Hippocampal formation (tissue), 2 donors: ENCODE data around the gene ABI1.

ENCODE experiments used
- DNase-seq, 2 donors: peaks; one replicate each; lab custom pipeline; 2025; lab: John Stamatoyannopoulos, UW

Gene ABI1

DNA sequence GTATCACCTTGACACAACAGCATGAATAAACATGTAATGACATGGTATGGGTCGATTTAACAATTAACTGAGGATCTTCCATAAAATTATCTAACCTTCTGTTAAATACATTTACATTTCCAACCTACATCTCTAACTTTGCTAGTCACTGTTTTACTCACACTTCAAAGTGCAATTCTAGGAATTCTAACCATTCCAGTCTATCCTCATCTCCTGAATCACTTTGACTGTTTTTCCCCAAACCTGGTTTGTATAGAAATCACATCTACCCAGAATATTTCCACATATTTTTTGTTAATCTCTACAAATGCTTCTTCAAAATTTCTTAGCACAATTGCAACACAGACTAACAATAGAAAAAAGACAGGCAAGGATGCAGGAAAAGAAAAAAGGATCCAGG lies 6.2 kb downstream of the ABI1 start:
- DNase-seq, result no peak

DNA sequence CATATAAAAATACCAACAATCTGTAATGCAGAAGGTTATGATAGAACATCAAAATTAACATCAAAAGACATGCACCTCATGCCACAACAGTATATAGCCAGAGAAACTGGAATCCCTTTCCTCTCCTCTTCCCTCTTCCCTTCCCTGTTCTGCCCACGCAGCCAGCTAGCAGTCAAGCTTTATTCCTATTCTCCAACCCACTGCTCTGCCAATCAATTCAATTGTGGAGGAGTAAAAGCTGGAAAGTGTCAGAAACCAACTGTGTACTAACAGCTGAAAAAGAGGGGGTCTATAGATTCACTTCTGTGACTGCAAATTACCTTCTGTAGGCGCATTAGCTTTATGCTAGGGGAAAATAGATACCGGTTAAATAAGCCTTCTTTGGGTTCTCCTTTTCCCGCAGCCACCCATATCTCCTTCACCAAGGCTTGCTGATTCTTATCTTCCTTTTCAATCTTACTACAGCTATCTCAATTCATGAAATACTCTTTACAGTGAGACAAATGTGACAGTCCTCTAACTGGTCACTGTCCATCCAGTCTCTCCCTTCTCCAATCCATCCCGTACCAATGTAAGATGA lies 16.3 kb downstream of the ABI1 start:
- no peak for DNase-seq

DNA sequence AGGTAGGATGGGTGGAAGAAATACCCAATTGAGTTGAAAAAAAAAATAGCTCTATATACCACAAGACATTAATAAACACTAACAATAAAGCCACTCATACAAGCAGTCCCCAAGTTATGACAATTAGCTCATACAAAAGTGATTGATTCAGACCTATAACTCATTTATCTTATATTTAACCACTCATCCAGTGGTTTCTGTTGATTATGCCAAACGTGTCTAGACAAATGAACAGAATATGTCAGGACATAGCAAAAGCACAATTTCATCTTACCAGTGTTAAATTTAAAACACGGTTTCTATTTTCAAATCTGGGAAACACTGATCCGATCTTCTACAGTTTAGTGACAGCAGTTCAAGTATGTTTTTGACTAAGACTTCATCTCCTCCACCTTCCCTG lies 17.0 kb downstream of the ABI1 start:
- no peak for DNase-seq

DNA sequence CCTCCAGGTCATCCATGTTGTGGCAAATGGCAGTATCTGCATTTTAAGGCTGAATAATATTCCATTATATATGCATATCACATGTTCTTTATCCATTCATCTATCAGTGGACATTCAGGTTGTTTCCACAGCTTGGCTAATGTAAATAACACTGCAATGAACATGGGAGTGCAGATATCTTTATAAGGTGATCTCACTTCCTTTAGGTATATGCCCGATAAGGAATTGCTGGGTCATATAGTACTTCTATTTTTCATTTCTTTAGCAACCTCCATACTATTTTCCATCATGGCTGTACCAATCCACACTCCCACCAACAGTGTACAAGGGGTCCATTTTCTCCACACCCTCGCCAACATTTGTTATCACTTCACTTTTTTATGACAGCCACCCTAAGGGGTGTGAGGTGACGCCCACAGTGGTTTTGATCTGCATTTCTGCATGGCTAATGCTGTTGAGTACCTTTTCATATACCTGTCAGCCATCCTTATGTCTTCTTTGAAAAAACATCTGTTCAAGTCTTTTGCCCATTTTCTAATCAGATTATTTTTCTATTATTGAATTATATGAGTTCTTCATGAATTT lies 18.9 kb downstream of the ABI1 start:
- no peak for DNase-seq

DNA sequence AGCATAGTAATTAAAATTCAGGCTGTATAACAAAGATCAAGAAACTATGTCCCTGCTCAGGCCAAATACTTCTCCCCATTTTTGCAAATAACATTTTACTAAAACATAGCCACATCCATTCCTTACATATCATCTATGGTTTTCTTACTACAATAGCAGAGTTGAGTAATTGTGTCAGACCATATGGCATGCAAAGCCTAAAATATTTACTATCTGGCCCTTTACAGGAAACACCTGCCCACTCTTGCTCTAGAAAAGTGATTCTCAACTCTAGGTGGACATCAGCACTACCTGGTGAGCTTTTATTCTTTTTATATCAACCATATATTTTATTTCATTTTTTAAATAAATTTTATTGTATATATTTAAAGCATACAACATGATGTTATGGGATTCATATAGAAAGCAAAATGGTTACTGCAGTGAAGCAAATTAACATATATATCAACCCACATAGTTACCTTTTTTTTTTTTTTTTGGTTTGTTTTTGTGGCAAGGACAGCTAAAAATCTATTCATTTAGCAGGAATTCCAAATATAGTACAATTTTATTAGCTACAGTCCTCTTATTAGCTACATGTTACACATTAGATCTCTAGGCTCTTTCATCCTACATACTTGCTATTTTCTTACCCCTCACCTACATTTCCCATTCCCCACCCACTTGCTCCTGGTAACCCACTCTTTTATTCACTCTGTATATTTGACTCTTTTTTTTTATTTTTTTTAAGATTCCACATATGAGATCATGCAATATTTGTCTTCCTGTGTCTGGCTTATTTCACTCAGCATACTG lies 19.6 kb downstream of the ABI1 start:
- no peak for DNase-seq

DNA sequence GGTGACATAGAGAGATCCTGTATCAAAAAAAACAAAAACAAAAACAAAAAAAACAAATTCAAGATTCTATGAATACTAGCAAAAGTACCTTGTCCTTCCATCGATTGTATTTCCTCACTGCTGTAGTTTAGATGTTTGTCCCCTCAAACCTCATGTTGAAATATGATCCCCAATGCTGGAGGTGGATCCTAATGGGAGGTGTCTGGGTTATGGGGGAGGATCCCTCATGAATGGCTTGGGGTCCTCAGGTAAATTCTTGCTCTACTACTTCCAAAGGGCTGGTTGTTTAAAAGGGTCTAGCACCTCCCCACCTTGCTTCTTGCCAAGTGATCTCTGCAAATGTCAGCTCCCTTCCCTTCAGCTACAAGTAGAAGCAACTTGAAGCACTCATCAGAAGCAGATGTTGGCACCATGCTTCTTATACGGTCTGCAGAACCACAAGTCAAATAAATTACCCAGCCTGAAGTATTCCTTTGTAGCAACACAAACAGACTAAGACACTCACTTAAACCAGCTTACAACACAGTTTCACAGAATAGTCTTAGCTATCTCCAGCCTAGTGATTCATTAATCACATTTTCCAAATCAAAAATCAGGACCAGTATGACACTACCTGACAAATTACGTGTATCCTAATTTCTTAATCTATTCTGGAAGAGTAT lies 20.7 kb downstream of the ABI1 start:
- no peak for DNase-seq

DNA sequence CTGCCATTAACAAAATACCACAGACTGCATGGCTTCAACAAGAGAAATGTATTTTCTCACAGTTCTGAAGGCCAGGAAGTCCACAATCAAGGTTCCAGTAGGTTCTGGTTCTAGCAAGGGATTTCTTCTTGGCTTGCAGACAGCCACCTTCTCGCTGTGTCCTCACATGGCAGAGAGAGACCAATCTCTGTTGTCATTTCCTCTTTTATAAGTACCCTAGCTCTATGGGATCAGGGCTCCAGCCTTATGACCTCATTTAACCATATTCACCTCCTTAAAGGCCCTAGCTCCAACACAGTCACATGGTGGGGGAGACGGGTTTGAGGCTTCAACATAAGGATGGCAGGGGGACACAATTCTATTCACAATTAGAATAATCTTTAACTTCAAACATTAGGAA lies 23.6 kb downstream of the ABI1 start:
- no peak for DNase-seq

DNA sequence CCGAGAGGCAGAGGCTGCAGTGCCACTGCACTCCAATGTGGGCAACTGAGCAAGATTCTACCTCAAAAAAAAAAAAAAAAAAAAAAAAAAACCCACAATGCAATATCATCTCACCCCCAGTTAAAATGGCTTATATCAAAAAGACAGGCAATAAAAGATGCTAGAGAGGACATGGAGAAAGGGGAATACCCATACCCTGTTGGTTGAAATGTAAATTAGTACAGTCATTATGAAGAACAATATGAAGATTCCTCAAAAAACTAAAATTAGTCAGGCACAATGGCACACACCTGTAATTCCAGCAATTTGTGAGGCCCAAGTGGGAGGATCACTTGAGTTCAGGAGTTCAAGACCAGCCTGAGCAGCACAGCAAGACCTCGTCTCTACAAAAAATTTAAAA lies 25.7 kb downstream of the ABI1 start:
- no peak for DNase-seq

DNA sequence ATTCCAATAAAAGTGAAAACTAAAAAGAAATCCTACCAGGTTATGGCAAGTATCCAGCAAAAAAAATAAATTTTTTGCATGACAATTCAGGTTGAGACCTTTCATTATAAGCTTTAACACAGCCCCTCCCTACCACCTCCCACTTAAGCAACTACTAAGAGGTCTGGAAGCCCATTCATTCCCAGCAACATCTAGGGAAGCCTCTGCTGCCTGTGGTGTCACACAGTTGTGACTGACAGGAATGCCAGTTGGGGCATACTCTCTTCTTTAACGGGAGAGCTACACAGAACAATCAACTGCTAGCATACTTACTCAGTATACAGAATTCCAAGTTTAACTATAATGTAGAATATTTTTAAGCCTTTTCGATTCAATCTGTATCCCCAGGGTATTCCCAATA lies 27.8 kb downstream of the ABI1 start:
- DNase-seq, result no peak

DNA sequence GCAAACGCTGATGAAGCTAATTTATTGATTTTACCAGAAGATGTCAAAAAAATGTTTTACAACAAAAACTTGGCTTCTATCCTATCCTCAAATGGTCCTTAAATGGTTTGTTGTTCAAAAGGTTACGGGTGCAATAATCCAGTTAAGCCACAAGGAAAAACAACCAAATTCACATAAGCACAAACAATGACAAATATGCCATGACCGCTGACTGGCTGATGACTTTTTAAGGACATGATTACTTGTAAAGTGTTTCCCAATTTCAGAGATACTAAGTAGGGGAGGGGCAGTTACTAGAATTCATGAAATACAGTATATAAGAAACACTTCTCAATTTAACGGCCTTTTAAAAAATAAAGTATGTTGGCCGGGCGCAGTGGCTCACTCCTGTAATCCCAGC lies 28.8 kb downstream of the ABI1 start:
- no peak for DNase-seq

DNA sequence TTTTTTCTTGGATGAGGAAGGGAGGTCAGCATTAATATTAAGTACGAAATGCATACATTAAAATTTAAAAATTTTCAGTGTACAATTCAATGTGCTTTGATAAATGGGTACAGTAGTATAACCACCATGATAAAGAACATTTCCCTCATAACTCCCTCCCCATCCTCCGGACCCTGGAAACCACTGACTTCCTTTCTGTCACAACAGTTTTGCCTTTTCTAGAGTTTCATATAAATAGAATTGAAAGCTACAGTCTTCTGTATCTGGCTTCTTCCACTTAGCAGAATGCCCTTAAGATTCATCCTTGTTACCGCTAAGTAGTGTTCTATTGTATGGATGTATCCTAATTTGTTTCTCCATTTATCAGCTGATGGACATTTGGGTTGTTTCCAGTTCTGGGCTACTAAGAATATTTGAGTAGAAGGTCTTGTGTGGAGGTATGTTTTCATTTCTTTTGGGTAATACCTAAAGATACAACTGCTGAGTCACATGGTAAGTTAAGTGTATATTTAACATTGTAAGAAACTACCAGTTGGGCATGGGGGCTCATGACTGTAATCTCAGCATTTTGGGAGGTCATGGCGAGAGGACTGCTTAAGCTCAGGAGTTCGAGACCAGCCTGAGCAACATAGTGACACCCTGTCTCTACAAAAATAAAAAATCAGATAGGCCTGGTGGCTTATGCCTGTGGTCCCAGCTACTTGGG lies 30.8 kb downstream of the ABI1 start:
- no peak for DNase-seq

DNA sequence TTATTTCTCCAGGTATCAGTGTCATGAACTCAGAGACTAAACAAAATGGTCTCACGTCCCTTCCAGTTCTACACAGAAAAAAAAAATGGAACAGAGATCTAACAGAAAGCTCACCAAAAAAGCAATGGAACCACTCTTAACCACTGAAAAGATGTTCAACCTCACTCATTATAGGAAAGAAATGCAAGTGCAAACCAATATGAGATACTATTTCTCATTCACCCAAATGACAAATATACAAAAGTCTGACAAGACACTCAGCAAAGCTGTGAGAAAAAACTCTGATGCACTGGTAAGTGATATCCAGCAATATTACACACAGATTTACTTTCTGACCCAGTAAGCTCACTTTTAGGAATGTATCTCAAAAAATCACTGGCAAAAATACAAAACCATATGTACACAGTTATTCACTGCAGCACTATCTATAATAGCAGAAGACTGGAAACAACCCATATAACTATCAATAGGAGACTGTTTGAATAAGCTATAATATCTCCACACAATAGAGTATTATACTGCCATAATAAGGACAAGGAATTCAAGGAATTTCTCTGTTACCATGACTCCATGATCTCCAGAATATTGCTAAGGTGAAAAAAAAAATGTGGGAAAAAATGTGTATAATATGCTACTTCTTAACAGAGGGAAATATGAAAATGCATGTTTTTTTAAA lies 36.6 kb downstream of the ABI1 start:
- DNase-seq, result no peak

DNA sequence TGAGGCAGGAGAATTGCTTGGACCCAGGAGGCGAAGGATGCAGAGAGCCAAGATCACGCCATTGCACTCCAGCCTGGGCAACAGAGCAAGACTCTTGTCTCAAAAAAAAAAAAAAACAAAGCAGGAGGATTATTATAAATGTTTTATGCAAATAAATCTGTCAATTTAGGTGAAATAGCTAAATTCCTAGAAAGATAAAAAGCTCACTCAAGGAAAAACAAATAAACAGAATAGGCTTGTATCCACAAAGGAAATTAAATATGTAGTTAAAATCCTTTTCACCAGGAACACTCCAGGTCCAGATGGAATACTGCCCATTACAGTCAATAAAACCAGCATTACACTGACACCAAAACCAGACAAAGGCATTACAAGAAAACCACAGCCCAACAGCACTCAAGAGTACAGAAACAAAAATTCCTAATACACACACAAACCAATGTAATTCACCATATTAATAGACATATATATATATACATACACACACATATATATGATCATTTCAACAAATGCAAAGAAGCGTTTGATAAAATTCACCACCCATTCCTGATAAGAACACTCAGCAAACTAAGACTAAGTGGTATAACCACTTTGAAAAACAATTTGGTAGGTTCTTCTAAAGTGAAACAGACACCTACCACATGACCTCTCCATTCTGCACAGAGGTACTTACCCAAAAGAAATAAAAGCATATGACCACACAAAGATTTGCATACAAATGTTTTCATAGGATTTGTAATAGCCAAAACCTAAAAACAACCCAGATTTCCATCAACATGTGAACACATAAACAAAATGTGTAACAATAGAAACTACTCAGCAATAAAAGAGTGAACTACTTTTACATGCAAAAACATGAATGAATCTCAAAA lies 38.8 kb downstream of the ABI1 start:
- no peak for DNase-seq

DNA sequence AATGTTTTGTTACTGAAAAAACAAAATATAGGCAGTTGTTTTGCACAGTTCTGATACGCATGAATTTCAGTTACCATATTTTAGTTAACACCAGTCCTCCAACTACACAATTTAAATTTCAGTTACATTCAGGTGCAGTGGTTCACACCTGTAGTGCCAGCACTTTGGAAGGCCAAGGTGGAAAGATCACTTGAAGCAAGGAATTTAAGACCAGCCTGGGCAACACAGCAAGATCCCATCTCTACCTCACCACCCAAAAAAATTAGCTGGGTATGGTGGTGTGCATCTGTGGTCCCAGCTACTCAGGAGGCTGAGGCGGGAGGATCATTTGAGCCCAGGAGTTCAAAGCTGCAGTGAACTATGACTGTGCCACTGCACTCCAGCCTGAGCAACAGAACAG lies 45.3 kb downstream of the ABI1 start:
- no peak for DNase-seq

DNA sequence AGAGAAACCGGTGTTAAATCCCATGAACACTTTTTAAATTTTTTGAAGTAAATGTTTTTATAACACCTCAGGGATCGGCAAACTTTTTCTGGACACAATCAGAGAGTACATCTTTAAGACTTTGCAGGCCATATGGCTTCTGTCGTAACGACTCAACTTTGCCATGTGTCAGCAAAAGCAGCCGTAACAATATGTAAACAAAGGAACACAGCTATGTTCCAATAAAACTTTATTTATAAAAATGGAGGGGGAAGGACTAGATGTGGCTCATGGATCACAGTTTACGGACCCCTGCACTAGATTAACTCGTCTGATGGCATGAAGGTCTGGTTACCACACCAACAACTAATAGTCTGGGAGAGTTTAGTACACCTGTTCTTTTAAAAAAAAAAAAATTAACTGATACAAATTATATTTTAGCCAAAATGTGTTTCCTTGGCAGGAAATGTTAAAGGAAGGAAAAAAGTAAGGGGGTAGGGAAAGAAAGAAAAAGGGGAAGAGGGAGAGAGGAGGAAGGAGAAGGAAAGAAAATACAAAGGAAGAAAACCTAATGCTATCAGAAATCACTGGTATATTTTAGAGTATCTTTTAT lies 50.2 kb downstream of the ABI1 start:
- DNase-seq, result no peak

DNA sequence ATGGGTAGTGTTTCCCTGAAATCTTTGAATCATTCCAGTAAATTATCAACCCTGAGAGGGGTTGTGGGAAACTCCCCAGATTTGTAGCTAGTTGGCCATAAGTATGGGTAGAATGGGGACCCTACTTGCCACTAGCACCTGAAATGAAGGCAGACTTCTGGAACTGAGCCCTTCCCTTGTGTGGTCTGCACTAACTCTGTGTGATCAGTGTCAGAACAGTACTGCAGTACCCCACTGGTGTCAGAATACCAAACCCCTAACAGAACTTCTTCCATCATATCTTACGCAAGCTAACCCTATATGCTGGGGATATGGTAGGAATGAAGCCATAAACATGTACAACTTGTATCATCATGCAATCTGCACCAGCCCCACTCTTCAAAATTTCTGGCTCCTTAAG lies 50.8 kb downstream of the ABI1 start:
- no peak for DNase-seq

DNA sequence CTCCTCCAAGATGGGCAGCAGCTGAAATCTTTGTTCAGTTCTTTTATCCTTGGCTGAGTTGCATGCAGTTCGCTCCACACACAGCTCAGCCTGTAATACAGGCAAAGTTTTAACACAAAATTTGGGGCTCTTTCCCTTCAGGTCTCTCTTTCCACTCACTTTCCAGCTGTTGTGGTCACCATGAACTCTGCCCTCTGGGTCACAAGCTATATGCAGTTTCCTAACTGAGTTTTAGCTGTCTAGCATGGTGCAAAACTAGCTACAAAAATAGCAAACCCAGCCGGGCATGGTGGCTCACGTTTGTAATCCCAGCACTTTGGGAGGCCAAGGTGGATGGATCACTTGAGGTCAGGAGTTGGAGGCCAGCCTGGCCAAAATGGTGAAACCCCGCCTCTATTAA lies 53.2 kb downstream of the ABI1 start:
- no peak for DNase-seq

DNA sequence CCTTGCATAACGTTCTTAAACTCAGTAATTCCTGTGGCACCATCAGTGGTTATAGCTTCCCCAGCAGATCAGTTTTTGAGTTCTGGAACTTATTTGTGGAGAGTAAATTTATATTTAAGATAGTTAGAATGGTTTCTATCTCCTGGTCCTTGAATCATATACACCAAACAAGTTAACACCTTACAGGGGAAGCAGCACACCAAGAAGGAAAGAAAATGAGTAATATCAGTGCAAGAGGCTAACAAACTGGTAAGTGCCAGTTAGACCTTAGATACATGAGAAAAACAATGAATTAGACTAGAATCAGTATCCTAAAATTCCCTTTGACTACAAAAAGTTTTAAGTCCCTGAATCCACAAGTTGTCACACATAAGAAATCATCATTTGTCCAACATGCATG lies 54.2 kb downstream of the ABI1 start:
- DNase-seq, result no peak

DNA sequence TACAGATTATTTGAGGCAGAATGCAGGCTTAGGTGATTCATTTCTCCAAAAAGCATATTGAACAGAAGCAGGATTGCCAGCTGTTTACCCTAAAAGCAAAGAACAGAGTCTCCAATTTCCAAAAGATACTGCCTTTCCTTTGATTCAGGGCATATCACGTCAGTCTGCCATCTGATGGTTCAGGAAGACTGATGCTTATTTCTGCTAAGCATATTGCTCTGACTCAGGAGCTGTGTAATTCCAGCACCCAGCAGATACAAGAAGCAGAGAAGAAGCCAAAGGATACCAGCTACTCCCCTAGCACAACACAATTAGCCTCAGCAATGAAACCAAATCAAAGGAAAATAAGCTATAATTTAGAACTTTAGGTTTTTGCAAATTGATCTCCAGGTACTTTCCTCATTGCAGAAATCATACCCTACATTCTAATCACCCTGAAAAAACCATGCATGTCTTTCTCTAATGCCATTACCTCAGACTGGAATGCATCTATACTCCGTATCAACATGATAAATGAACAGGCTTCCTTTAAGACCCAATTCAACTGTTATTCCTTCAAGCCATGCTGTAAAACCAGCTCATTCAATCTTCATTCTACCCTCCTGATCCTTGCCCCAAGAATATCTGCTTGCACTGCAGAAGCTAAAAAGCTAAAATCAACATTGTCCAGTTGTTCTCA lies 55.1 kb downstream of the ABI1 start:
- DNase-seq, result peak in 1 of 2 donors; percentile 20
